ENCODE results near the gene TTC9. TPM values are rescaled to one million over a fixed set of nuclear protein-coding genes. Genes with fewer than 3 reads are reported as not detected.

TTC9 gene
- total RNA-seq, 2 experiments from 2014 or later, result 14.8 to 16.7 TPM

GRCh38 chr14:70651522-70651921, 9.8 kb downstream of the TTC9 start:
- CTCF ChIA-PET, result interaction anchor here (1.0 kb wide), 1 partner anchor 9 kb away, joined by 3 read pairs; no protein-coding TSS in a partner anchor
- H3K36me3 Mint-ChIP-seq (ENCODE audit: low read depth), result peaks cover 81% of the 10 kb centered on the region
- H3K4me3 Mint-ChIP-seq, result no peak overlapping the region
- POLR2A ChIA-PET, result interaction anchor here (0.7 kb wide), 1 partner anchor 445 kb away, joined by 4 read pairs; no protein-coding TSS in a partner anchor
- H3K27me3 Mint-ChIP-seq, result no peaks in the 10 kb centered on the region
- H3K9me3 Mint-ChIP-seq, result no peaks in the 10 kb centered on the region
- peaks cover 89% of the 10 kb centered on the region for H3K4me1 Mint-ChIP-seq
- no peak for DNase-seq
- H3K27ac Mint-ChIP-seq, result peak overlapping the region; percentile 68

DNA sequence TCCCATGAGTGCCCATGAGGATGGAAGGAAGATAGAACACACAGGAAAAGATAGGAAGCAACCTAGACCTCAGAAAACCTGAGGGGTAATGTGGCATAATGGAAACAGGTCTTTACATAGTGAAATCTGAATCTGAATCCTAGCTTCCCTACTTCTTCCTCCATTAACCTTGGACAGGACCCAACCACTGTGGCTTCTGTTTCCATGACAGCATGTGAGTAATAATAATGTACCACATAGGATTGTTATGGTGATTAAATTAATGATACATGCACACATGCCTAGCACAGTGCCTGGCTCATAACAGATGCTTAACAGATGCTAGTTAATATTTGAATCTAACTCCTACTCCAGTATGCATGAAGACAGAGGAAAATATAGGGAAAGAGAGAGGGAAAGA, 11.2 kb downstream of the TTC9 start:
- Mint-ChIP-seq H3K4me1 (peaks cover 91% of the 10 kb centered on the region), H3K36me3 (ENCODE audit: low read depth) (peaks cover 81% of the 10 kb centered on the region), H3K27ac (peak overlapping the region; percentile 98), H3K4me3 (no peak overlapping the region), H3K9me3 (peaks cover 4% of the 10 kb centered on the region), H3K27me3 (no peaks in the 10 kb centered on the region)
- ChIA-PET CTCF (no interaction called here), POLR2A (no interaction called here)
- no peak for DNase-seq

- H3K36me3 Mint-ChIP-seq (ENCODE audit: low read depth), result peaks cover 74% of the 10 kb centered on the region
- H3K4me1 Mint-ChIP-seq, result peaks cover 90% of the 10 kb centered on the region
- CTCF ChIA-PET, result interaction anchor here (1.0 to 1.4 kb wide), 2 partner anchors 13 to 156 kb away, joined by 3 to 4 read pairs; partner anchors contain the start of gene MAP3K9
- no peak overlapping the region for H3K4me3 Mint-ChIP-seq
- H3K27me3 Mint-ChIP-seq, result no peaks in the 10 kb centered on the region
- DNase-seq, result no peak
- POLR2A ChIA-PET, result interaction anchor here (1.1 kb wide), 1 partner anchor 11 kb away, joined by 5 read pairs; the partner anchor contains the start of gene TTC9
- H3K9me3 Mint-ChIP-seq, result peaks cover 4% of the 10 kb centered on the region
- peak overlapping the region; percentile 98 for H3K27ac Mint-ChIP-seq
These were observed 11.9 kb downstream of the TTC9 start for GRCh38 chr14:70653662-70654061.

DNA sequence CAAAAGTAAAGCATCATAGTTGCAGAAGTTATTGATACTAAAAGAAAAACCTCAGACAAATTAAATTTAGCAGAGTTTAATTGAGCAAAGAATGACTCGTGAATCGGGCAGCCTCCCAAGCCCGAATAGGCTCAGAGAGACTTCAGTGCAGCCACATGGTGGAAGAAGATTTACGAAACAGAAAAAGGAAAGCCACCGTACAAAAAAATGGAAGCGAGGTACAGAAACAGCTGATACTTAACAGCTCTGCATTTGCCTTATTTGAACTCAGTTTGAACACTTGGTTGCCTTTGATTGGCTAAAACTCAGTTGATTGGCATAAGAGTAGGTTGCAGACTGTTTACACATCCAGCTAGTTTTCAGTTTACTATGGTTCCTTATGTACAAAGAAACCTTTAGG, 12.9 kb downstream of the TTC9 start:
- peaks cover 90% of the 10 kb centered on the region for H3K4me1 Mint-ChIP-seq
- peaks cover 74% of the 10 kb centered on the region for H3K36me3 Mint-ChIP-seq (ENCODE audit: low read depth)
- no peak for DNase-seq
- H3K9me3 Mint-ChIP-seq, result peaks cover 4% of the 10 kb centered on the region
- ChIA-PET POLR2A (no interaction called here), CTCF (interaction anchor here (0.7 to 1.4 kb wide), 5 partner anchors 12 to 155 kb away, joined by 3 to 5 read pairs (median 3); partner anchors contain the start of genes MAP3K9 and TTC9)
- peak overlapping the region; percentile 72 for H3K4me3 Mint-ChIP-seq
- peak overlapping the region; percentile 98 for H3K27ac Mint-ChIP-seq
- no peaks in the 10 kb centered on the region for H3K27me3 Mint-ChIP-seq

DNA sequence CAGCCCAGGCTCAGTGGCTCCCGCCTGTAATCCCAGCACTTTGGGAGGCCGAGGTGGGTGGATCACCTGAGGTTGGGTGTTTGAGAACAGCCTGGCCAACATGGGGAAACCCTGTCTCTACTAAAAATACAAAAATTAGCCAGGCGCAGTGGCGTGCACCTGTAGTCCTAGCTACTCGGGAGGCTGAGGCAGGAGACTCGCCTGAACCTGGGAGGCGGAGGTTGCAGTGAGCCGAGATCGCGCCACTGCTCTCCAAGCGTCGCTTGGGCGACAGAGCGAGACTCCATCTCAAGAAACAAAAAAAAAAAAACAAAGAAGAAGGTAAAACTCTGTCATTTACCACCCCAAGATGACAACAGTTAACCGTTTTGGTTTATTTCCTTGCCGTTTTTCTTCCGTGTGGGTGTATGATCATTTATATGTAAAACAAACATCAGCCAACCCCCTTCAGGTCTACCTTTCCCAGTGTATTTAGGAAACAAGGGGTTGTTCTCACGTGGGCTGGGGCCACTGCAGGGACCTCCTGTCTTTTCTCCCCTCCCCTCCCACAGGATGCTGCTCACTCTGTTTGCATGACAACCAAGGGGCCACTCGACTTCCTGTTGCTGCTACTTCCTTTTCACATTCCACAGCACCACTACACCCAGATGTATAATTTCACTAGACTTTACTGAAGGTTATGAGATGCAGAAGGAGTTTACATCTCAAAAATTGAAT, 13.6 kb downstream of the TTC9 start:
- ChIA-PET CTCF (interaction anchor here (0.7 to 2.0 kb wide), 5 partner anchors 11 to 96 kb away, joined by 3 to 7 read pairs (median 3); partner anchors contain the start of gene TTC9), POLR2A (interaction anchor here (0.9 kb wide), 1 partner anchor 9 kb away, joined by 3 read pairs; no protein-coding TSS in a partner anchor)
- peak; percentile 91 for DNase-seq
- Mint-ChIP-seq H3K27me3 (no peaks in the 10 kb centered on the region), H3K9me3 (peaks cover 4% of the 10 kb centered on the region), H3K36me3 (ENCODE audit: low read depth) (peaks cover 74% of the 10 kb centered on the region), H3K27ac (peak overlapping the region; percentile 98), H3K4me1 (peaks cover 93% of the 10 kb centered on the region), H3K4me3 (peak overlapping the region; percentile 72)

DNA sequence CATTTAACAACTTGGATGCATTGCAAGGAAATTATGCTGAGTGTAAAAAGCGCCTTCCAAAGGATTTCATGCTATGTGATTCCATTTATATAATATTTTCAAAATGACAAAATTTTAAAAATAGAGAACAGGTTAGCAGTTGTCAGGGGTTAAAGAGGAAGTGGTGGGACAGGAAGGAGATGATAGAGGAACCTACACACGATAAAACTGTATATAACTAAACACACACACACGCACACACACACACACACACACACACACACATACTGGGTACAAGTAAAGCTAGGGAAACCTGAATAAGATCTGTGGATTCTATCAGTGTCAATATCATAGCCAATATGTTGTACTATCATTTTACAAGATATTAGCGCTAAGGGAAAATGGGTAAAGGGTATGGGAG, 17.2 kb downstream of the TTC9 start:
- H3K4me3 Mint-ChIP-seq, result peak overlapping the region; percentile 57
- peaks cover 4% of the 10 kb centered on the region for H3K9me3 Mint-ChIP-seq
- H3K27ac Mint-ChIP-seq, result peak overlapping the region; percentile 92
- POLR2A ChIA-PET, result no interaction called here
- CTCF ChIA-PET, result interaction anchor here (1.2 kb wide), 1 partner anchor 20 kb away, joined by 3 read pairs; no protein-coding TSS in a partner anchor
- H3K4me1 Mint-ChIP-seq, result peaks cover 94% of the 10 kb centered on the region
- H3K27me3 Mint-ChIP-seq, result no peaks in the 10 kb centered on the region
- H3K36me3 Mint-ChIP-seq (ENCODE audit: low read depth), result peaks cover 61% of the 10 kb centered on the region
- no peak for DNase-seq

GRCh38 chr14:70660967-70661893, 19.5 kb downstream of the TTC9 start:
- H3K4me1 Mint-ChIP-seq, result peaks cover 94% of the 10 kb centered on the region

GRCh38 chr14:70662080-70662479, 20.4 kb downstream of the TTC9 start:
- peaks cover 45% of the 10 kb centered on the region for H3K36me3 Mint-ChIP-seq (ENCODE audit: low read depth)
- H3K4me1 Mint-ChIP-seq, result peaks cover 93% of the 10 kb centered on the region
- no peaks in the 10 kb centered on the region for H3K27me3 Mint-ChIP-seq
- POLR2A ChIA-PET, result no interaction called here
- CTCF ChIA-PET, result interaction anchor here (0.8 kb wide), 1 partner anchor 16 kb away, joined by 3 read pairs; no protein-coding TSS in a partner anchor
- H3K9me3 Mint-ChIP-seq, result peaks cover 4% of the 10 kb centered on the region
- H3K4me3 Mint-ChIP-seq, result no peak overlapping the region
- no peak for DNase-seq
- peak overlapping the region; percentile 86 for H3K27ac Mint-ChIP-seq

More at GRCh38 chr14:70660967-70661893, 19.5 kb downstream of the TTC9 start:
- DNase-seq, result peak; percentile 72
- ChIA-PET CTCF (interaction anchor here (0.8 to 1.4 kb wide), 3 partner anchors 10 to 29 kb away, joined by 3 read pairs; no protein-coding TSS in a partner anchor), POLR2A (no interaction called here)
- Mint-ChIP-seq H3K27me3 (no peaks in the 10 kb centered on the region), H3K27ac (peak overlapping the region; percentile 86), H3K4me3 (peak overlapping the region; percentile 42), H3K9me3 (peaks cover 4% of the 10 kb centered on the region), H3K36me3 (ENCODE audit: low read depth) (peaks cover 48% of the 10 kb centered on the region)

DNA sequence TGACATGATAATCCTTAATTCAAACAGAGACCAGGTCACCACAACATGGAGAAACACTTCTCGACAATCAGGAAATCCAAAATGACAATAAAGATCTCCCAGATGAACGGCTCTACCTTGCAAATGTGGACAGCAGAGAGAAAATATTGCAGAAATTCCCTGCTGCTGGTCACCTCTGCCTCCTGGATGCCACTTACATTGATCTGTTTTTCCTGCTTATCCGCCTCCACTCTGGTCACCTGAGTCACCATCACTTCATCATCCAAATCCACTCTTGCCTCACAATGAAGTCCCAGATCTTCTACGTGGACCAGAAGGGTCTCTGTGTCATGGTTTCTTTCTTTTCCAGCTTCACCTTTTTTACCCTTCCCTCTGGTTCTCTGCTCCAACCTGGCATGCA, 21.1 kb downstream of the TTC9 start:
- Mint-ChIP-seq H3K9me3 (no peaks in the 10 kb centered on the region), H3K4me3 (no peak overlapping the region), H3K4me1 (peaks cover 87% of the 10 kb centered on the region), H3K36me3 (ENCODE audit: low read depth) (peaks cover 44% of the 10 kb centered on the region), H3K27me3 (no peaks in the 10 kb centered on the region), H3K27ac (peak overlapping the region; percentile 86)
- ChIA-PET POLR2A (no interaction called here), CTCF (no interaction called here)
- no peak for DNase-seq

- H3K4me3 Mint-ChIP-seq, result no peak overlapping the region
- no peaks in the 10 kb centered on the region for H3K27me3 Mint-ChIP-seq
- peaks cover 50% of the 10 kb centered on the region for H3K36me3 Mint-ChIP-seq (ENCODE audit: low read depth)
- CTCF ChIA-PET, result no interaction called here
- H3K27ac Mint-ChIP-seq, result no peak overlapping the region
- H3K4me1 Mint-ChIP-seq, result peaks cover 78% of the 10 kb centered on the region
- POLR2A ChIA-PET, result no interaction called here
- no peak for DNase-seq
- no peaks in the 10 kb centered on the region for H3K9me3 Mint-ChIP-seq
These were observed 22.0 kb downstream of the TTC9 start for GRCh38 chr14:70663707-70664179.

GRCh38 chr14:70664698-70665447, 23.2 kb downstream of the TTC9 start:
- H3K4me1 Mint-ChIP-seq, result peaks cover 67% of the 10 kb centered on the region
- CTCF ChIA-PET, result interaction anchor here (0.6 kb wide), 1 partner anchor 44 kb away, joined by 5 read pairs; no protein-coding TSS in a partner anchor

More at GRCh38 chr14:70664698-70665447, 23.2 kb downstream of the TTC9 start:
- Mint-ChIP-seq H3K4me3 (no peak overlapping the region), H3K9me3 (no peaks in the 10 kb centered on the region), H3K27me3 (no peaks in the 10 kb centered on the region), H3K36me3 (ENCODE audit: low read depth) (peaks cover 40% of the 10 kb centered on the region), H3K27ac (peak overlapping the region; percentile 46)
- POLR2A ChIA-PET, result no interaction called here
- DNase-seq, result no peak

All from activated CD4-positive, alpha-beta T cell treated with anti-CD3 and anti-CD28 coated beads, Interleukin-2, amount 10 ng/mL, durations not matched to agents 7 days and 5 days (primary cell).